ENCODE measurements around the gene CDH1.

DNA sequence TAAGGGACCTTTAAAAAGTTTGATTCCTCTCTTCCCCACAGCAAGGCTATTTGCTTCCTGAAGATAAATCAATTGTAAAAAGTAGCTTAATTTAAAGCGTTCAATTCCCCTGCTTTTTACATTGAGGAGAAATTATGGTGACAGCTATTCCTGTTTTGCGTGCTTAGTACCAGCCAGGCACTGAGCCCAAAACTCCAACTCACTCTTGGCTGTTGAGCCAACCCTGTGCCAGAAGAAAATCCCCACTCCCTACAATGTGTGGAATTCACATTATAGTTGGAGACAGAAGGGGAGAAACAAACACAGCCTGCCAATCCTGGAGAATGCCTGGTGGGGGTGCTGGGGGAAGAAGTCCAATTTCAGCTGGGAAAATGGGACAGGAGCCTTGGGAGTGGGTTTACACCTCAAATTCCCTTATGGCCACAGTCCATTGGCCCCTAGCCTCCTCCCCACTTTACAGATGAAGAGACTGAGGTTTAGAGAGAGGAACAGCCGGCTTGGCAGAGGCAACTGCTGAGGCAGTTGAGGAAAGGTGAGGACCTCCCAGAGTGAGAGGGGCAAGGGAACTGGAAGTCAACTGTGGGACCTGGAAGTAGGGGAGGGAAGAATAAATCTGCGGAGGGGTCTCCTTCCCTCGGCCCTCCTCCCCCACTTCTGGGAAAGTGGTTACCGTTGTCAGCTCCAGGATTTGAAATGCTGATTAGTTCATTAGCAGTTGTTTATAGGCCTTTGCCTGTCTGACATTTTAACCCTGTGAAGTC, 26.1 kb downstream of the CDH1 start:
- TF ChIP-seq, protein P1, sequence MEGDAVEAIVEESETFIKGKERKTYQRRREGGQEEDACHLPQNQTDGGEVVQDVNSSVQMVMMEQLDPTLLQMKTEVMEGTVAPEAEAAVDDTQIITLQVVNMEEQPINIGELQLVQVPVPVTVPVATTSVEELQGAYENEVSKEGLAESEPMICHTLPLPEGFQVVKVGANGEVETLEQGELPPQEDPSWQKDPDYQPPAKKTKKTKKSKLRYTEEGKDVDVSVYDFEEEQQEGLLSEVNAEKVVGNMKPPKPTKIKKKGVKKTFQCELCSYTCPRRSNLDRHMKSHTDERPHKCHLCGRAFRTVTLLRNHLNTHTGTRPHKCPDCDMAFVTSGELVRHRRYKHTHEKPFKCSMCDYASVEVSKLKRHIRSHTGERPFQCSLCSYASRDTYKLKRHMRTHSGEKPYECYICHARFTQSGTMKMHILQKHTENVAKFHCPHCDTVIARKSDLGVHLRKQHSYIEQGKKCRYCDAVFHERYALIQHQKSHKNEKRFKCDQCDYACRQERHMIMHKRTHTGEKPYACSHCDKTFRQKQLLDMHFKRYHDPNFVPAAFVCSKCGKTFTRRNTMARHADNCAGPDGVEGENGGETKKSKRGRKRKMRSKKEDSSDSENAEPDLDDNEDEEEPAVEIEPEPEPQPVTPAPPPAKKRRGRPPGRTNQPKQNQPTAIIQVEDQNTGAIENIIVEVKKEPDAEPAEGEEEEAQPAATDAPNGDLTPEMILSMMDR (IDR thresholded peaks at IDR 0.05), result no peak
- no peak for TF ChIP-seq POLR2A (IDR thresholded peaks at IDR 0.05)

Measured in heart left ventricle (tissue), 13 donors.